T-helper 1 cell treated with Interleukin-12 subunit alpha and Interleukin-12 subunit beta and Interleukin-4 antibody, amounts not matched to agents 30 μg/mL and 1 μg/mL, for 36 hours (primary cell): Measurements from ENCODE around the gene NFE2.
"Not testable (repeated sequence)": the region's sequence is repeated elsewhere in the genome, so short reads cannot be mapped to it uniquely, and the experiment has no call there.

Source experiments
- H3K27ac Mint-ChIP-seq: one replicate; pipeline ENCODE4 v1.8.0; 2021; ENCODE audit warnings: mild to moderate bottlenecking, mixed read lengths
- H3K27me3 Mint-ChIP-seq: one replicate; pipeline ENCODE4 v1.8.0; 2021; ENCODE audit warnings: low read depth, mixed read lengths
- H3K36me3 Mint-ChIP-seq: one replicate; pipeline ENCODE4 v1.8.0; 2021; ENCODE audit warnings: low read depth, mixed read lengths
- H3K4me1 Mint-ChIP-seq: one replicate; pipeline ENCODE4 v1.8.0; 2021; ENCODE audit warnings: low read depth, mixed read lengths
- H3K4me3 Mint-ChIP-seq: one replicate; pipeline ENCODE4 v1.8.0; 2021; ENCODE audit warnings: mild to moderate bottlenecking, moderate library complexity, mixed read lengths
- H3K9me3 Mint-ChIP-seq: one replicate; pipeline ENCODE4 v1.8.0; 2021; ENCODE audit warnings: mixed read lengths

NFE2 gene

GRCh38 chr12:54325442-54326109, 24.8 kb upstream of the NFE2 start:
- not testable (repeated sequence) for H3K9me3 Mint-ChIP-seq, H3K36me3 Mint-ChIP-seq, H3K27me3 Mint-ChIP-seq
- H3K4me3 Mint-ChIP-seq, result peak overlapping the region; percentile 91
- H3K4me1 Mint-ChIP-seq, result peaks cover 29% of the 10 kb centered on the region
- peak overlapping the region; percentile 89 for H3K27ac Mint-ChIP-seq

GRCh38 chr12:54324617-54325441, 24.0 kb upstream of the NFE2 start, which contains the start of gene COPZ1:
Gene COPZ1, plus strand, starts transcription at chr12:54325131. Its CDS starts 33 bp downstream, at chr12:54325164.
- Mint-ChIP-seq H3K4me3 (peak within 1 kb of the TSS; percentile 91), H3K9me3 (no peaks in the 10 kb centered on the region), H3K36me3 (peaks cover 8% of the 10 kb centered on the region), H3K27ac (peak within 1 kb of the TSS; percentile 89), H3K4me1 (peaks cover 24% of the 10 kb centered on the region), H3K27me3 (peaks cover 2% of the 10 kb centered on the region)

- H3K9me3 Mint-ChIP-seq, result no peaks in the 10 kb centered on the region
- no peak overlapping the region for H3K4me3 Mint-ChIP-seq
- peaks cover 8% of the 10 kb centered on the region for H3K27me3 Mint-ChIP-seq
- H3K36me3 Mint-ChIP-seq, result peaks cover 4% of the 10 kb centered on the region
- no peak overlapping the region for H3K27ac Mint-ChIP-seq
- peaks cover 4% of the 10 kb centered on the region for H3K4me1 Mint-ChIP-seq
These were observed 20.5 kb upstream of the NFE2 start for GRCh38 chr12:54321363-54321762.

DNA sequence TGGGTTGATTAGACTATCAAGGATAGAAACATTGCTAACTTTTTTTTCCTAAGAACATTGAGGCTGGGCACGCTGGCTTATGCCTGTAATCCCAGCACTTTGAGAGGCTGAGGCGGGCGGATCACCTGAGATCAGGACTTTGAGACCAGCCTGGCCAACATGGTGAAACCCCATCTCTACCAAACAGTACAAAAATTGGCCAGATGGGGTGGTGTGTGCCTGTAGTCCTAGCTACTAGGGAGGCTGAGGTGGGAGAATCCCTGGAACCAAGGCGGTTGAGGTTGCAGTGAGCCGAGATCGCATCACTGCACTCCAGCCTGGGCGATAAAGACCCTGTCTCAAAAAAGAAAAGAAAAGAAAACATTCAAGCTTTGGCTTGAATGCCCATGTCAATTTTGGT, 11.5 kb upstream of the NFE2 start:
- H3K27me3 Mint-ChIP-seq, result peaks cover 17% of the 10 kb centered on the region
- not testable (repeated sequence) for H3K4me3 Mint-ChIP-seq, H3K36me3 Mint-ChIP-seq, H3K27ac Mint-ChIP-seq, H3K4me1 Mint-ChIP-seq, H3K9me3 Mint-ChIP-seq

DNA sequence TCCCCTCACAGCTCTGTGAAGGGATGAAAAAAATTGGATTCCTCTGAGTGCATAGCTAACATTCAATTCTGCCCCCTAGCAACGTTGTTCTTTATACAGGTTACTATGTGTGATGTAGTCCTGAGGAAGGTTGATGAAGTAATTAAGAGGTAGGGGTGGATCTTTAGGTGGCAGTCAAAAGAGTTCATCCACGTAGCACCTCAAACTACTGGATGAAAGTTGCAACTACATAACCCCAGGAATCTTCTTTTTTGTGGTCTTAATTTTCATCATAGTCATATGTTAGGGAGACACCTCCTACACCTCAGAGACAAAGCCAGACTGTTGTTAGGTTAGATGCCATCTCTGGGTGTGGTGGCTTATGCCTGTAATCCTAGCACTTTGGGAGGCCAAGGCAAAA, 10.2 kb upstream of the NFE2 start:
- Mint-ChIP-seq H3K36me3 (no peaks in the 10 kb centered on the region), H3K9me3 (no peaks in the 10 kb centered on the region), H3K27me3 (peaks cover 23% of the 10 kb centered on the region), H3K4me3 (no peak overlapping the region), H3K4me1 (peaks cover 6% of the 10 kb centered on the region), H3K27ac (no peak overlapping the region)

- H3K4me1 Mint-ChIP-seq, result peaks cover 9% of the 10 kb centered on the region
- H3K4me3 Mint-ChIP-seq, result no peak overlapping the region
- no peaks in the 10 kb centered on the region for H3K9me3 Mint-ChIP-seq
- H3K36me3 Mint-ChIP-seq, result no peaks in the 10 kb centered on the region
- H3K27ac Mint-ChIP-seq, result no peak overlapping the region
- peaks cover 47% of the 10 kb centered on the region for H3K27me3 Mint-ChIP-seq
These were observed 6.3 kb upstream of the NFE2 start for GRCh38 chr12:54306925-54307741.

DNA sequence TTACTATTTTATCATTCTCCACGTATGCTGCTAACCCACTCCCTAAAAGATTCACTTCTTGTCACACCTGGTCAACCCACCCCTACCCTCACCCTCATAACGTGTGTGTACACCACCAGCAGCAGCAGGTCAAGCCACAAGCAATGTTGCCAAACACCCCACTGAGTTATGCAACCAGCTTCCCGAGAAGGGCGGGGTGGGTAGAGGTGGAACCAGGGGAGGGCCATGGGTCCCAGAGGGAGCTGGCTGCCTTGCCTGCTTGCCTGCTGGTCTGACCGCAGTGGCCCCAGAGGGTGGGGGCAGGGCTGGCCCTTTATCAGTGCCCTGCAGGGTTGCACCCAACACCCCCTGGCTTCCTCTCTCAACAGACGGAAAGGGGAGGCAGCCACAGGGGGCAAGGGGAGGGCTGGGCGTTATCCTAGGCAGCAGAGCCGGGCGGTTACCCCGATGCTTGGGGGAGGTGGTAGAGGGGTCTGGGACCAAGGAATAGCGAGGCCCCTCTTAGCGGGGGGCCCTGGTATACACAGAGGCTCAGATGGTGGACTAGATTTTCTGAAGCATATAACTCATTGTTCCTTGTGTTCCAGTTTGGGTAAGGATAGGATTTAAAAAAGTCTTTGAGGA, 3.5 kb upstream of the NFE2 start:
- H3K27ac Mint-ChIP-seq, result no peak overlapping the region
- no peak overlapping the region for H3K4me3 Mint-ChIP-seq
- peaks cover 9% of the 10 kb centered on the region for H3K4me1 Mint-ChIP-seq
- no peaks in the 10 kb centered on the region for H3K36me3 Mint-ChIP-seq
- no peaks in the 10 kb centered on the region for H3K9me3 Mint-ChIP-seq
- peaks cover 67% of the 10 kb centered on the region for H3K27me3 Mint-ChIP-seq

- no peaks in the 10 kb centered on the region for H3K36me3 Mint-ChIP-seq
- H3K27me3 Mint-ChIP-seq, result peaks cover 73% of the 10 kb centered on the region
- no peak overlapping the region for H3K4me3 Mint-ChIP-seq
- peaks cover 9% of the 10 kb centered on the region for H3K4me1 Mint-ChIP-seq
- H3K9me3 Mint-ChIP-seq, result no peaks in the 10 kb centered on the region
- H3K27ac Mint-ChIP-seq, result no peak overlapping the region
These were observed 2.8 kb upstream of the NFE2 start for GRCh38 chr12:54303640-54304039.

GRCh38 chr12:54301428-54302048, 723 bp upstream of the NFE2 start:
- H3K4me1 Mint-ChIP-seq, result peaks cover 8% of the 10 kb centered on the region
- H3K27ac Mint-ChIP-seq, result no peak overlapping the region
- no peaks in the 10 kb centered on the region for H3K9me3 Mint-ChIP-seq
- no peaks in the 10 kb centered on the region for H3K36me3 Mint-ChIP-seq
- no peak overlapping the region for H3K4me3 Mint-ChIP-seq
- H3K27me3 Mint-ChIP-seq, result peaks cover 76% of the 10 kb centered on the region

GRCh38 chr12:54300225-54300731, 537 bp downstream of the NFE2 start:
- Mint-ChIP-seq H3K27me3 (peaks cover 77% of the 10 kb centered on the region), H3K9me3 (no peaks in the 10 kb centered on the region), H3K4me3 (no peak overlapping the region), H3K36me3 (no peaks in the 10 kb centered on the region), H3K27ac (no peak overlapping the region), H3K4me1 (peaks cover 8% of the 10 kb centered on the region)

- H3K27me3 Mint-ChIP-seq, result peaks cover 72% of the 10 kb centered on the region
- H3K4me3 Mint-ChIP-seq, result no peak overlapping the region
- H3K4me1 Mint-ChIP-seq, result peaks cover 8% of the 10 kb centered on the region
- H3K36me3 Mint-ChIP-seq, result no peaks in the 10 kb centered on the region
- H3K9me3 Mint-ChIP-seq, result no peaks in the 10 kb centered on the region
- no peak overlapping the region for H3K27ac Mint-ChIP-seq
These were observed 1.1 kb downstream of the NFE2 start for GRCh38 chr12:54299515-54300224.

DNA sequence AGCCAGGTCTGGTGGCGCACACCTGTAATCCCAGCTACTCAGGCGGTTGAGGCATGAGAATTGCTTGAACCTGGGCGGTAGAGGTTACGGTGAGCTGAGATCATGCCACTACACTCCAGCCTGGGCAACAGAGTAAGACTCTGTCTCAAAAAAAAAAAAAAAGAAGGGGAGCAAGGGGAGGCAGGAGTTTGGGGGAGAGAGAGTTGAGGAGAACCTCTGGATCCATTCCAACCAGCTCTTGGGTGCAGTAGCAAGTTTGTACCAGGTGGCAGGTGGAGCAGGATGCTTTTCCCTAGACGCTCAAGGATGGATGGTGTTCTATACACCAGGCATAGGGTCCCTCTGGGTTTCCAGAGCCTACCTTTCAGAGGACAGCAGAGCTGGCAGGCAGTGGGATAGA, 1.9 kb downstream of the NFE2 start:
- H3K4me1 Mint-ChIP-seq, result peaks cover 5% of the 10 kb centered on the region

GRCh38 chr12:54296393-54297099, 4.3 kb downstream of the NFE2 start:
- H3K36me3 Mint-ChIP-seq, result no peaks in the 10 kb centered on the region
- no peak overlapping the region for H3K27ac Mint-ChIP-seq
- no peaks in the 10 kb centered on the region for H3K9me3 Mint-ChIP-seq
- peaks cover 44% of the 10 kb centered on the region for H3K27me3 Mint-ChIP-seq
- H3K4me1 Mint-ChIP-seq, result peaks cover 5% of the 10 kb centered on the region
- H3K4me3 Mint-ChIP-seq, result no peak overlapping the region

More for the DNA sequence above, 1.9 kb downstream of the NFE2 start:
- Mint-ChIP-seq H3K27me3 (peaks cover 65% of the 10 kb centered on the region), H3K4me3 (no peak overlapping the region), H3K27ac (no peak overlapping the region), H3K9me3 (no peaks in the 10 kb centered on the region), H3K36me3 (no peaks in the 10 kb centered on the region)
